Stimulated activated CD4-positive, alpha-beta T cell treated with anti-CD3 and anti-CD28 coated beads, TNF-alpha, amount 100 ng/mL, for 48 hours (primary cell): ENCODE data around the gene DDTL.
A peak's percentile ranks its signal among the peaks of the same experiment; 100 is the strongest.
"Not testable (repeated sequence)": the region's sequence is repeated elsewhere in the genome, so short reads cannot be mapped to it uniquely, and the experiment has no call there.

Experiments used
- DNase-seq, 3 donors: peaks; one replicate each; pipeline ENCODE4 v3.0.0-alpha.2; 2020; ENCODE audit warnings: low read depth in 3 of 3

The DDTL gene

GRCh38 chr22:23966568-23966967 is at the start of gene DDTL:
Gene DDTL, plus strand, starts transcription at chr22:23966888. Its CDS starts 27 bp downstream, at chr22:23966915.
- DNase-seq, result not testable (repeated sequence)

- DNase-seq, result not testable (repeated sequence)
Measured at GRCh38 chr22:23920267-23920611, 46.4 kb upstream of the DDTL start.

DNA sequence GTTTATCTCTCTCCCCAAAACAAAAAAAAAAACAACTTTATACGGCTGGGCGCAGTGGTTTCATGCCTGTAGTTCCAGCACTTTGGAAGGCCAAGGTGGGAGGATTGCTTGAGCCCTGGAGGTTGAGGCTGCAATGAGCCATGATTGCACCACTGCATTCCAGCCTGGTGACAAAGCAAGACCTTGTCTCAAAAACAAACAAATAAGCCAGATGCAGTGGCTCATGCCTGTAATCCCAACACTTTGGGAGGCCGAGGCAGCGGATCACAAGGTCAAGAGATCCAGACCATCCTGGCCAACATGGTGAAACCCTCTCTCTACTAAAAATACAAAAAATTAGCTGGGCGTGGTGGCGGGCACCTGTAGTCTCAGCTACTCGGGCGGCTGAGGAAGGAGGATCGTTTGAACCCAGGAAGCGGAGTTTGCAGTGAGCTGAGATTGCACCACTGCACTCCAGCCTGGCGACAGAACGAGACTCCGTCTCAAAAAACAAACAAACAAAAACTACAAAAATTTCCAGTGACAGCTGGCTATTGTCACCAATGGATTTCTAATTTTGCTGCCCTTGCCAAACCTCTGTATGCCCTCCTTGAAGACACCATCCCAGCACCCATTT is 45.0 kb upstream of the DDTL start:
- not testable (repeated sequence) for DNase-seq

- no peak for DNase-seq
Measured at GRCh38 chr22:23922921-23923320, 43.8 kb upstream of the DDTL start.

GRCh38 chr22:23925020-23925606 is 41.6 kb upstream of the DDTL start:
- no peak for DNase-seq

- DNase-seq, result no peak
Measured at GRCh38 chr22:23926561-23926960, 40.1 kb upstream of the DDTL start.

- no peak for DNase-seq
Measured at GRCh38 chr22:23938328-23939016, 28.2 kb upstream of the DDTL start.

DNA sequence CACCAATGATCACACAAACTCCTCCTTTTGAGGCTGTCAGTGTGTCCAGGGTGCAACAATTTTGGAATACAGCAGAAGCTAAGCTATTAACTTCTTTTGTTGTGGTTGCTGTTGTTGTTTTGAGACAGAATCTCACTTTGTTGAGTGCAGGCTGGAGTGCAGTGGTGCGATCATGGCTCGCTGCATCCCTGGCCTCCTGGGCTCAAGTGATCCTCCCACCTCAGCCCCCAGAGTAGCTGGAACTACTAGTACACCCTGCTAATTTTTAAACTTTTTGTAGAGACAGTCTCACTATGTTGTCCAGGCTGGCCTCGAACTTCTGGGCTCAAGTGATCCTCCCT is 27.7 kb upstream of the DDTL start:
- no peak for DNase-seq

GRCh38 chr22:23940166-23940565 is 26.5 kb upstream of the DDTL start:
- DNase-seq, result not testable (repeated sequence)

GRCh38 chr22:23947391-23947790 is 19.3 kb upstream of the DDTL start:
- DNase-seq, result not testable (repeated sequence)

GRCh38 chr22:23949764-23950163 is 16.9 kb upstream of the DDTL start:
- DNase-seq, result not testable (repeated sequence)

DNA sequence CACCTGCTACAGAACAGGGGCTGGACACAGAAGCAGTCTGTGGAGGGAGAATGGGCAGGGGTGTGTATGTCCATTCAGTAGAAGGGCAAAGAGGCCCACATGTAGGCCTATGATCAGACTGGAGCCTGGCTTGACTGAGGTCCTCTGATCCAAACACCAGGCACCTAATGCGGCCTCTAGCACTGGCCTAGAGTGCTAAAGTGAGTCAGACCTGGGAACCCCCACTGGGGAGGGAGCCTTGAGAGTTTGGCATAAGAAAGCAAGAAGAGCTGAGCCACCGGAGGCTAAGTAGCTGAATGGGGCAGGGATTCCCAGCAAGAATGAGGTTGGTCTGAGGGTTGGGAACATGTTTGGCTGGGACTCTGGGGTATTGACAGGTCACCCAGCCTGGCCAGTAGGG is 15.3 kb upstream of the DDTL start:
- DNase-seq, result not testable (repeated sequence)

DNA sequence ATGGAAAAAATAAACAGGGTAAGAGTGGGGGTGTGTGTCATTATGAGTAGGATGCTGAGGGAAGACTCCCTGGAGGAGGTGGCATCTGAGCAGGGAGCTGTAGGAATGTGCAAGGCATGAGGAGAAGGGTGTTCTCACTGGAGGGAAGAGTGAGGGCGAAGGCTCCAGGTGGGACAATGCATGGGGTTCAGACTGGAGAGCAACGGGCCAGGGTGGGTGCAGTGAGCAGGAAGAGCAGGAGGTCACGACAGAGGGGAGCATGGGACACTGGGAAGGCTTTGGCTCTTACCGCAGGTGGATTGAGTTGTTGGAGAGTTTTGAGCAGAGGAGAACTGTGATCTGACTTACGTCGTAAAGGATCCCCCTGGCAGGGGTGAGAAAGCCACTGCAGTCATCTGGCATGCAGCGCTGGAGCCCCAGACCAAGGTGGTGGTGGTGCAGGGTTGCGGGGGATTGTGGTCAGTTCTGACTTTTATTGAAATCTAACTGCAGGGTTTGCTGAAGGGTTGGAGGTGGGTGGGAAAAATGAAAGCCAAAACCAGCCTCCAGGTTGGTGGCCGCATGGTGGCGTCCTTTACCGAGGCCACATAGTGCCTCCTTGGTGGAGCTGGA is 13.8 kb upstream of the DDTL start:
- DNase-seq, result not testable (repeated sequence)

DNA sequence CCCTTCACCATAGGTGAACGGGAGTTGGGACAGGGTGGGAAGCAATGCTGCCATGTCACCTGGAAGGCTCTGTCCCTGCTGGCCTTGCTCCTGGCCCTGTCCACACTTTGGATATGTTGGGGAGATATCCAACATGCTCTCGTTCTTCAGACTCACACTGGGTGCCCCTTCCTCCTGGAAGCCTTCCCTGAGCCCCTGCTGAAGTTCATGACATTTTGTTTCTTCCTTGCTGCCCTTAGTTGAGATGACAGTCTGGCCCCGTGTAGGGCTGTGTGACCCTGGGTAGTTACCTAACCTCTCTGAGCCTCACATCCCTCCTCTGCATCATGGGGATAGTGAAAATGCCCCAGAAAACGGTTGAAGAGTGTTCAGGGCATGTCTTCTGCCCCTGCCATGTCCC is 13.2 kb upstream of the DDTL start:
- not testable (repeated sequence) for DNase-seq

GRCh38 chr22:23954193-23954990 is 12.3 kb upstream of the DDTL start:
- DNase-seq, result not testable (repeated sequence)

DNA sequence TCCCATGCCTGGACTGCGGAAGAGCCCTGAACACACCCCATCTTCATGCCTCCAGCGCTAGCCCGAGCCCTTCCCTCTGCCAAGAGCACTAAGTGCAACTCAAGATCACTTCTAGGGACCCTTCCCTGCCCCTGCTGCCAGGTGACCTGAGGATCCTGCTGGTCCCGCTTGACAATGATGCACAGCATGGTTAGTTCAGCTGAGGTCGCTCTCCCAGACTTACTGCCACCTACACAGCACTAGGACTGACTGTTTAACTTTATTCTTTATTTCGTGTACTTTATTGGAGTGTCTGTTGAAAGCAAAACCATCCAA is 11.7 kb upstream of the DDTL start:
- not testable (repeated sequence) for DNase-seq

GRCh38 chr22:23955886-23956285 is 10.8 kb upstream of the DDTL start:
- not testable (repeated sequence) for DNase-seq

DNA sequence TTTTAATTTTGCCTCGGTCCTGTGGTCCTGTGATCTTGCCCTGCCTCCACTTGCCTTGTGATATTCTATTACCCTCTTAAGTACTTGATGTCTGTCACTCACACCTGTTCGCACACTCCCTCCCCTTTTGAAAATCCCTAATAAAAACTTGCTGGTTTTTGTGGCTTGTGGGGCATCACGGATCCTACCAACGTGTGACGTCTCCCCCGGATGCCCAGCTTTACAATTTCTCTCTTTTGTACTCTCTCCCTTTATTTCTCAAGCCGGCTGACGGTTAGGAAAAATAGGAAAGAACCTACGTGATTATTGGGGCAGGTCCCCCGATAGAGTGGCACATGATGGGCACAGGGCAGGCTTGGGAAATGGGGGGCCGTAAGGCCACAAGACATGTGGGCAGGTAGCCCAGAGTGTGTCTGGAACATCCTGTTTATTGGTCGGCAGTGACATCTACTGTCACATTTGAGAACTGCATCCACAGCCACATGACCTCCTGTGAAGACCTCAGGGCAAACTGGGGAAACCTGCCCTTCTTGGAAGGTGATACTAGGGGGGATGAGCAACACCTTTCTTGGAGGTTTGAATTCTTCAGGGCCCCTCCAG is 10.3 kb upstream of the DDTL start:
- DNase-seq, result peak; percentile 55 to 76 (median 57)

GRCh38 chr22:23961084-23961771 is 5.5 kb upstream of the DDTL start, which contains the start of gene GSTT2B:
Gene GSTT2B, minus strand, starts transcription at chr22:23961195. Its CDS starts 64 bp downstream, at chr22:23961131.
- not testable (repeated sequence) for DNase-seq

DNA sequence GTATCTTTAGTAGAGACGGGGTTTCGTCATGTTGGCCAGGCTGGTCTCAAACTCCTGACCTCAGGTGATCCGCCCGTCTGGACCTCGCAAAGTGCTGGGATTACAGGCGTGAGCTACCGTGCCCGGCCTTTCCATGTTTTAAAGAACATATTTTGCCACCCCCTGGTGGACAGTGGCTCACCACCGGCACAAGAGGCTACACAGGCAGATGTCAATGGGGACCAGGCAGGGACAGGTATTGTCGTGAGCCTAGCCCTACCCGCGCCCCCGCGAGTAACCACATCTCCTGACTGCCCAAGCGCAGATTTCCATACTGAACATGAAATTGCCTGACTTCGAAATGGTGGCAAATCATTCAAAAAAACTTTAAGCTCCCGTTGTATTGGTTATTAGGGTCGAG is 594 bp upstream of the DDTL start:
- not testable (repeated sequence) for DNase-seq

DNA sequence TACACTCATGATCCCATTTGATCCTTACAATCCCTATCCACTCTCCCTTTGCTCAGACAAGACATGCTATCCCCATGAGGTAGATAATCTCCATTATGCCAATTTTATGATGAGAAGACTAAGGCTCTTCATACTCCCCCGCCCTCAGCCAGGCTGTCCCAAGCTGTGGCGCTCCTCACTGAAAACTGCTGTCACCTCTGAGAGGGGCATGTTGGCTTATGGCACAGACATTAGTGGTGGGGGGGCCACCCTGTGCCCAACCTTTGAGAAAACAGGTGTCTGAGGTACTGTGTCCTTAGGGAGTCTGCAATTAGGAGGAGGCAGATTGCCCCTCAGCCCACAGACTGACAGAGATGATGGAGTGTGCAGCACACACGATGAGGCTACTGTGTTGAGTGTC is 2.4 kb downstream of the DDTL start:
- DNase-seq, result no peak
